IMR-90 (cell line): ENCODE results near the gene DMAP1. TPM values are rescaled to one million over a fixed set of nuclear protein-coding genes. Genes with fewer than 3 reads are reported as not detected.

Source experiments
- ATAC-seq: fragments of 200-7000 bp; cut with Tn5 transposase; 2 replicates; pipeline ENCODE4 v1.9.1; 2020; ENCODE audit warnings: low read depth, mild to moderate bottlenecking, moderate library complexity
- BruUV-seq: library from RNA; stranded (reverse); fragments of 400-500 nt; replicated peaks from 2 replicates; lab custom pipeline; 2021; lab: Mats Ljungman, UMichigan
- CTCF ChIA-PET: fragments of 300-600 bp; formaldehyde crosslinking; extraction: SDS; loops from one replicate; lab custom pipeline; 2021; ENCODE audit warnings: antibody characterized with exemption; lab: Yijun Ruan, JAX
- POLR2A ChIA-PET: fragments of 300-600 bp; sonication (Branson Sonifier 250); formaldehyde crosslinking; loops from one replicate; lab custom pipeline; 2022; ENCODE audit warnings: antibody characterized with exemption; ENCODE audit not compliant: unreplicated experiment; lab: Charles Lee
- DNase-seq: peaks from one replicate; pipeline ENCODE4 v3.0.0; 2013
- H2AFZ ChIP-seq: replicated peaks from 2 replicates; pipeline ENCODE3; 2013; ENCODE audit warnings: low read length, mild to moderate bottlenecking; ENCODE audit not compliant: poor library complexity
- H2AK5ac ChIP-seq: 2 replicates; pipeline ENCODE4 v1.6.1; 2013; ENCODE audit warnings: low read depth, low read length, inconsistent platforms
- H2AK9ac ChIP-seq: replicated peaks from 2 replicates; pipeline ENCODE3; 2013; ENCODE audit warnings: mild to moderate bottlenecking, low read depth, low read length, moderate library complexity; ENCODE audit not compliant: poor library complexity
- H2BK120ac ChIP-seq: 2 replicates; pipeline ENCODE4 v1.6.1; 2013; ENCODE audit warnings: low read depth, low read length, inconsistent platforms
- H2BK15ac ChIP-seq: 3 replicates; pipeline ENCODE4 v1.6.1; 2013; ENCODE audit warnings: low read depth, low read length, inconsistent platforms
- H2BK20ac ChIP-seq: 2 replicates; pipeline ENCODE4 v1.6.1; 2013; ENCODE audit warnings: low read depth, mild to moderate bottlenecking, inconsistent platforms, low read length, moderate library complexity
- H2BK5ac ChIP-seq: 2 replicates; pipeline ENCODE4 v1.6.1; 2013; ENCODE audit warnings: mild to moderate bottlenecking, low read depth, low read length, inconsistent platforms; ENCODE audit not compliant: poor library complexity, severe bottlenecking
- H3K14ac ChIP-seq: replicated peaks from 2 replicates; pipeline ENCODE4 v1.6.1; 2013; ENCODE audit warnings: low read depth, low read length, inconsistent platforms
- H3K18ac ChIP-seq: 2 replicates; pipeline ENCODE4 v1.6.1; 2013; ENCODE audit warnings: low read depth, low read length, control low read depth
- H3K23ac ChIP-seq: 2 replicates; pipeline ENCODE4 v1.6.1; 2013; ENCODE audit warnings: low read depth, low read length, inconsistent platforms
- H3K27ac ChIP-seq: 2 replicates; pipeline ENCODE4 v1.5.1; 2013; ENCODE audit warnings: mild to moderate bottlenecking, control low read depth, low read length; ENCODE audit not compliant: insufficient read depth
- H3K27me3 ChIP-seq: 2 replicates; pipeline ENCODE4 v1.6.1; 2013; ENCODE audit warnings: low read length; ENCODE audit not compliant: control insufficient read depth, insufficient read depth
- H3K36me3 ChIP-seq: 2 replicates; pipeline ENCODE4 v1.6.1; 2013; ENCODE audit warnings: low read length, mixed read lengths; ENCODE audit not compliant: control insufficient read depth, insufficient read depth
- H3K4ac ChIP-seq: 2 replicates; pipeline ENCODE4 v1.6.1; 2013; ENCODE audit warnings: low read depth, low read length, inconsistent platforms
- H3K4me1 ChIP-seq: 2 replicates; pipeline ENCODE4 v1.6.1; 2013; ENCODE audit warnings: low read length, mixed read lengths; ENCODE audit not compliant: control insufficient read depth, insufficient read depth
- H3K4me2 ChIP-seq: 2 replicates; pipeline ENCODE4 v1.6.1; 2013; ENCODE audit warnings: low read depth, mild to moderate bottlenecking, control low read depth, low read length, moderate library complexity
- H3K4me3 ChIP-seq: 2 replicates; pipeline ENCODE4 v1.5.1; 2013; ENCODE audit warnings: low read depth, mild to moderate bottlenecking, control low read depth, low read length, moderate library complexity; ENCODE audit not compliant: insufficient read depth
- H3K56ac ChIP-seq: 2 replicates; pipeline ENCODE4 v1.6.1; 2013; ENCODE audit warnings: low read length, inconsistent platforms; ENCODE audit not compliant: insufficient read depth; ENCODE audit errors: extremely low read depth
- H3K79me1 ChIP-seq, 2 experiments: 2 replicates each; pipeline ENCODE4 v1.6.1; 2013; ENCODE audit warnings: low read length in 2 of 2, inconsistent platforms in 1 of 2, low read depth in 1 of 2
- H3K9ac ChIP-seq: 2 replicates; pipeline ENCODE4 v1.6.1; 2013; ENCODE audit warnings: low read depth, low read length, control low read depth
- H3K9me1 ChIP-seq: 2 replicates; pipeline ENCODE4 v1.6.1; 2013; ENCODE audit warnings: low read length, inconsistent platforms; ENCODE audit not compliant: insufficient read depth
- H3K9me3 ChIP-seq: 2 replicates; pipeline ENCODE4 v1.6.1; 2013; ENCODE audit warnings: low read length; ENCODE audit not compliant: control insufficient read depth, insufficient read depth
- H4K20me1 ChIP-seq: 2 replicates; pipeline ENCODE4 v1.6.1; 2013; ENCODE audit warnings: low read length, inconsistent platforms; ENCODE audit not compliant: insufficient read depth
- H4K5ac ChIP-seq: 2 replicates; pipeline ENCODE4 v1.6.1; 2013; ENCODE audit warnings: mild to moderate bottlenecking, low read depth, low read length, control low read depth
- H4K8ac ChIP-seq, 2 experiments: 2 replicates each; pipeline ENCODE4 v1.6.1; 2013; ENCODE audit warnings: low read depth in 2 of 2, low read length in 2 of 2, control low read depth in 1 of 2, inconsistent platforms in 1 of 2
- H4K91ac ChIP-seq: 2 replicates; pipeline ENCODE4 v1.6.1; 2013; ENCODE audit warnings: low read depth, low read length, inconsistent platforms; ENCODE audit not compliant: insufficient read depth
- CEBPB ChIP-seq: IDR thresholded peaks from 2 replicates; pipeline ENCODE4 v1.6.1; 2012; ENCODE audit warnings: low read depth, low read length, improper control_type of control experiment
- FOS ChIP-seq: fragments of 150-350 bp; IDR thresholded peaks from 2 replicates; pipeline ENCODE4 v1.6.1; 2016; ENCODE audit warnings: low read depth, low read length
- POLR2A ChIP-seq: IDR thresholded peaks from 2 replicates; pipeline ENCODE4 v1.6.1; 2012; ENCODE audit warnings: mild to moderate bottlenecking, low read depth, low read length
- WGBS, 2 experiments: methylation state at CpG; one replicate each; pipeline versions ENCODE4 v1.1.5 to v1.1.7; 2013; ENCODE audit warnings: missing lambda C conversion rate in 2 of 2; ENCODE audit not compliant: insufficient read length in 1 of 2; ENCODE audit errors: extremely low coverage in 2 of 2; 5-methylcytosine and 5-hydroxymethylcytosine counted together
- dilution Hi-C: fragments of 300-500 bp; cut with HindIII; formaldehyde crosslinking; loops from one replicate; pipeline ENCODE4 v1.14.3; 2018; ENCODE audit warnings: low sequenced_read_pairs; ENCODE audit not compliant: unreplicated experiment
- in situ Hi-C: fragments of 300-500 bp; cut with MboI; formaldehyde crosslinking; loops from 3 replicates; pipeline ENCODE4 v1.14.3; 2019; ENCODE audit warnings: low sequenced_read_pairs, inconsistent platforms, mixed read lengths
- intact Hi-C: fragments of 100-400 bp; cut with micrococcal nuclease; formaldehyde crosslinking; loops from 2 replicates; pipeline ENCODE4 v1.10.0; 2022
- polyA plus RNA-seq, 3 experiments: library from polyadenylated mRNA; depleted of rRNA; stranded (reverse); fragments of >200 nt; gene quantifications; 2 replicates each; pipeline ENCODE4 v1.2.3, GENCODE V29; 2012; ENCODE audit warnings: low replicate concordance in 1 of 3
- total RNA-seq: library from RNA; depleted of rRNA; stranded (reverse); fragments of >200 nt; gene quantifications from 2 replicates; pipeline ENCODE4 v1.2.3, GENCODE V29; 2012

DMAP1 gene
- total and polyA plus RNA-seq, 2 of the 4 experiments (the other 2 are of a cell fraction): 22.2 to 34.3 TPM

- POLR2A ChIA-PET: no interaction called here
- in situ Hi-C loops: no loop called here
These were observed 9.9 kb downstream of the DMAP1 start for GRCh38 chr1:44223187-44223610.

More at GRCh38 chr1:44223187-44223610, 9.9 kb downstream of the DMAP1 start:
- no peak overlapping the region for H4K91ac ChIP-seq
- no peak overlapping the region for H2BK15ac ChIP-seq
- H3K14ac ChIP-seq: no peak overlapping the region
- peaks cover 11% of the 10 kb centered on the region for H3K4me1 ChIP-seq
- H3K23ac ChIP-seq: no peak overlapping the region
- no peak overlapping the region for H3K4me2 ChIP-seq
- H3K27ac ChIP-seq: no peak overlapping the region
- no TSS peak for BruUV-seq
- CTCF ChIA-PET: no interaction called here
- no peak overlapping the region for H2BK5ac ChIP-seq
- WGBS, 2 experiments: 87% methylated on average over 6 of the region's 11 CpGs; no CpG with 5 or more reads in 1 of the 2 experiments
- H2BK120ac ChIP-seq: no peak overlapping the region
- H3K9me3 ChIP-seq: no peaks in the 10 kb centered on the region
- H3K4me3 ChIP-seq: no peak overlapping the region
- H3K27me3 ChIP-seq: no peaks in the 10 kb centered on the region
- no peak for DNase-seq
- peaks cover 12% of the 10 kb centered on the region for H4K20me1 ChIP-seq
- ATAC-seq: no peak
- H2BK20ac ChIP-seq: no peak overlapping the region
- no peak overlapping the region for H3K18ac ChIP-seq
- H2AFZ ChIP-seq: no peak overlapping the region
- H3K9ac ChIP-seq: no peak overlapping the region
- peaks cover 13% of the 10 kb centered on the region for H3K9me1 ChIP-seq
- H3K4ac ChIP-seq: no peak overlapping the region
- no peak overlapping the region for H2AK9ac ChIP-seq
- no peak for TF ChIP-seq FOS
- no peak for TF ChIP-seq POLR2A
- TF ChIP-seq CEBPB: no peak
- H4K8ac ChIP-seq: no peak overlapping the region
- intact Hi-C loops (no loop called here), dilution Hi-C loops (no loop called here)
- H3K56ac ChIP-seq: no peak overlapping the region
- H2AK5ac ChIP-seq: no peak overlapping the region
- peaks cover 40% of the 10 kb centered on the region for H3K36me3 ChIP-seq
- H4K5ac ChIP-seq: no peak overlapping the region
- peaks cover 0 to 8% of the 10 kb centered on the region in 2 experiments; a peak in 2 of 4 replicates for H3K79me1 ChIP-seq
